ENCODE results near the gene ADAP1.

DNA sequence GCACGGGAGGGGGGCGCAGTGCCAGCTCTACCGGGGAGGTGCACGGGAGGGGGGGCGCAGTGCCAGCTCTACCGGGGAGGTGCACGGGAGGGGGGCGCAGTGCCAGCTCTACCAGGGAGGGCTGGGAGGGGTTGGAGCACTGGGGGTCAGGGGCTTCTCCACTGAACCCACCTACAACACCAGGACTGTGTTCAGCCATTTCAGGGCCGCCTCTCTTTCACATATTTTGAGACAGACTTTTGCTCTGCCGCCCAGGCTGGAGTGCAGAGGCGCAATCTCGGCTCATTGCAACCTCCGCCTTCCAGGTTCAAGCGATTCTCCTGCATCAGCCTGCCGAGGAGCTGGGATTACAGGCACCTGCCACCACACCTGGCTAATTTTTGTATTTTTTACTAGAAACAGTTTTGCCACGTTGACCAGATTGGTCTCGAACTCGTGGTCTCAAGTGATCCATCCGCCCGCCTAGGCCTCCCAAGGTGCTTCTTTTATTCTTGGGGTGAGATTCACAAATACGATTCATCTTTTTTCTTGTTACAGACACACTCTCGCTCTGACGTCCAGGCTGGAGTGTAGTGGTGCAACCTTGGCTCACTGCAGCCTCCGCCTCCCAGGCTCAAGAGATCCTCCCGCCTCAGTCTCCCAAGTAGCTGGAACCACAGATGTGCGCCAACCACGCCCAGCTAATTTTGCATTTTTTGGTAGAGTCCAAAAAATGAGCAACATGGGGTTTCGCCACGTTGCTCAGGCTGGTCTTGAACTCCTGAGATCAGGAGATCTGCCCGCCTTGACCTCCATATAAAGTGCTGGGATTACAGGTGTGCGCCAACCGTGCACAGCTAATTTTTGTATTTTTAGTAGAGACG lies 37.0 kb downstream of the ADAP1 start:
- TF ChIP-seq, protein P1, sequence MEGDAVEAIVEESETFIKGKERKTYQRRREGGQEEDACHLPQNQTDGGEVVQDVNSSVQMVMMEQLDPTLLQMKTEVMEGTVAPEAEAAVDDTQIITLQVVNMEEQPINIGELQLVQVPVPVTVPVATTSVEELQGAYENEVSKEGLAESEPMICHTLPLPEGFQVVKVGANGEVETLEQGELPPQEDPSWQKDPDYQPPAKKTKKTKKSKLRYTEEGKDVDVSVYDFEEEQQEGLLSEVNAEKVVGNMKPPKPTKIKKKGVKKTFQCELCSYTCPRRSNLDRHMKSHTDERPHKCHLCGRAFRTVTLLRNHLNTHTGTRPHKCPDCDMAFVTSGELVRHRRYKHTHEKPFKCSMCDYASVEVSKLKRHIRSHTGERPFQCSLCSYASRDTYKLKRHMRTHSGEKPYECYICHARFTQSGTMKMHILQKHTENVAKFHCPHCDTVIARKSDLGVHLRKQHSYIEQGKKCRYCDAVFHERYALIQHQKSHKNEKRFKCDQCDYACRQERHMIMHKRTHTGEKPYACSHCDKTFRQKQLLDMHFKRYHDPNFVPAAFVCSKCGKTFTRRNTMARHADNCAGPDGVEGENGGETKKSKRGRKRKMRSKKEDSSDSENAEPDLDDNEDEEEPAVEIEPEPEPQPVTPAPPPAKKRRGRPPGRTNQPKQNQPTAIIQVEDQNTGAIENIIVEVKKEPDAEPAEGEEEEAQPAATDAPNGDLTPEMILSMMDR (IDR thresholded peaks at IDR 0.05; ENCODE audit: insufficient read depth, low read length), result no peak
- TF ChIP-seq POLR2AphosphoS5 (IDR thresholded peaks at IDR 0.05; ENCODE audit: low read depth), result no peak
- no peak for TF ChIP-seq GABPA (IDR thresholded peaks at IDR 0.05; ENCODE audit: low read depth)
